ENCODE measurements around the gene ALDH1A1. TPM values are rescaled to one million over a fixed set of nuclear protein-coding genes. Genes with fewer than 3 reads are reported as not detected.

Gene ALDH1A1
- total RNA-seq, 2 experiments from 2014 or later = not detected

DNA sequence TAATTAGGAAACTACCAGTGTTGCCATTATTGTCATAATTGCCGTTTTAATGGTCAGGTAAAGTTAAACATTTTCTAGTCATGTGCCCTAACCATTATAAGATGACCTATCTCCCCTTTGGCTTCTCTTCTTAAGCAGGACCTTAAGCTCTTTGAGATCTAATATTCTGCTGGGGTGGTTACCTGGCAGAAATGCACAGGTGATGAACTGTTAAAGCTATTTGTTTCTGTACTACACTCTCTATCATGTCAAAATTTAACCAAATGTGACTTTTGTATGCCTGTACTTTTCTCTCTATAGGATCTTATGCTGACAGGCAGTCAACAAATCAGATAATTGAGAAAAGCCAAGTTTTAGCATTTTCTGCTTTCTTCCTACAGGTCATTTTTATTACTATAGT lies 23.3 kb downstream of the ALDH1A1 start:
- Mint-ChIP-seq H3K4me3 (no peak overlapping the region), H3K27ac (no peak overlapping the region), H3K9me3 (ENCODE audit: low read depth) (no peaks in the 10 kb centered on the region), H3K27me3 (peaks cover 3% of the 10 kb centered on the region), H3K4me1 (no peaks in the 10 kb centered on the region), H3K36me3 (no peaks in the 10 kb centered on the region)
- DNase-seq (no peak), ATAC-seq (no peak)
- CTCF ChIA-PET = no interaction called here

DNA sequence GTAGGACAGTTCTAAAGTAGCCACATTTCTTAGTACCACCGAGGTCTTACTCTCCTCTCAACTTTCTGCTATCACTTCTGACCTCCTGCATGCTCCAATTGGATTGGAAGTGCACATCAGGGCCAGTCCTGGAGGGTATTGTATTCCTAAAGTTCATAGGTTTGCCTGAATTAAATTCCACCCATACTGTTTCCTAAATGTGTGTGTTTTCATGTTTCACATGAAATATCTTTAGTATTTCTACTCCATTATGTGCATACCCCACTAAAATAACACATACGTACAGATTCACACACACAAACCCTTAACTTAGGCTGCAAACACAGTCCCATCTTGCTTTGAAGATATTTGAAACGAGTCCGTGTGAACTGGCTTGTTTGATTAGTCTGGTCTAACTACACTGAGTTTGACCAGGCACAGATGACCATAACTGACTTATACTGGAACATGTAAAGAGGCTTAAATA lies 24.8 kb downstream of the ALDH1A1 start:
- CTCF ChIA-PET = no interaction called here
- no peak for DNase-seq
- no peak for ATAC-seq
- Mint-ChIP-seq H3K36me3 (no peaks in the 10 kb centered on the region), H3K27me3 (no peaks in the 10 kb centered on the region), H3K4me1 (no peaks in the 10 kb centered on the region), H3K9me3 (ENCODE audit: low read depth) (no peaks in the 10 kb centered on the region), H3K4me3 (no peak overlapping the region), H3K27ac (no peak overlapping the region)

DNA sequence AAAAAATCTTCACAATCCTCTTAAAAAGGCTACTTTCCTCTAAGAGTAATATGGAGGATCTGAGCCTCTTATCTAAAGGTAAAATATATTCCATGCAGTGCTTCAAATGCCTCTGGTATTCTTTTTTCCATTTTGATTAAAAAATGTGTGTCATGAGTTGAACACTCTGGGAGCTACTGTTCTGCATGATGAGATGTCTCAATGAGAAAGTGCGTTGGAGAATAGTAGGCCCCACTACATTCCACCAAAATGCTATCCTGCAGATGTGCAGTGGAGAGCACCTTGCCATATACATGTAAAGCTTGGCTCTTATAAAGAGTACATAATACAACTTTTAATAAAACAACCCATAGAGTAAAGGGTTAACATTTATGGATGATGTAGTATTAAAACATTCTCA lies 26.3 kb downstream of the ALDH1A1 start:
- Mint-ChIP-seq H3K9me3 (ENCODE audit: low read depth) (no peaks in the 10 kb centered on the region), H3K36me3 (no peaks in the 10 kb centered on the region), H3K4me1 (no peaks in the 10 kb centered on the region), H3K27me3 (no peaks in the 10 kb centered on the region), H3K4me3 (no peak overlapping the region), H3K27ac (no peak overlapping the region)
- CTCF ChIA-PET = no interaction called here
- DNase-seq (no peak), ATAC-seq (no peak)

DNA sequence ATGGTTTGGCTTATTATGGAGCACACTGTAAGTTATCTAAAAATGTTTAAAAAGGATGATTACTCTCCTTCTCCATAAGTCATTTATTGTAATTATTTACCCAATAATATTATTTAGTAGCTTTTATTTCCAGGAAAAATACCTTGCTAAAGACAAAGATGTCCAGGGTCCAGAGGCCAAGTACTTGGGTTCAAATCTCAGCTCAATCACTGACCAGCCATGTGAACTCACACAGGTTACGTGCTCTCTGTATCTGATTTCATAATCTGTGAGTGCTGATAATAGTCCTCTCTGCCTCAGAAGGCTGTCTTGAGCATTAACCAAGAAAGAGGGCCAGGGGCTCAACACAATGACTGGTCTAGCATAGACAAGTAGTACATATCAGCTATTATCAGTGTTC lies 27.0 kb downstream of the ALDH1A1 start:
- CTCF ChIA-PET = no interaction called here
- DNase-seq (no peak), ATAC-seq (no peak)
- Mint-ChIP-seq H3K9me3 (ENCODE audit: low read depth) (no peaks in the 10 kb centered on the region), H3K27me3 (no peaks in the 10 kb centered on the region), H3K36me3 (no peaks in the 10 kb centered on the region), H3K4me1 (no peaks in the 10 kb centered on the region), H3K4me3 (no peak overlapping the region), H3K27ac (no peak overlapping the region)

DNA sequence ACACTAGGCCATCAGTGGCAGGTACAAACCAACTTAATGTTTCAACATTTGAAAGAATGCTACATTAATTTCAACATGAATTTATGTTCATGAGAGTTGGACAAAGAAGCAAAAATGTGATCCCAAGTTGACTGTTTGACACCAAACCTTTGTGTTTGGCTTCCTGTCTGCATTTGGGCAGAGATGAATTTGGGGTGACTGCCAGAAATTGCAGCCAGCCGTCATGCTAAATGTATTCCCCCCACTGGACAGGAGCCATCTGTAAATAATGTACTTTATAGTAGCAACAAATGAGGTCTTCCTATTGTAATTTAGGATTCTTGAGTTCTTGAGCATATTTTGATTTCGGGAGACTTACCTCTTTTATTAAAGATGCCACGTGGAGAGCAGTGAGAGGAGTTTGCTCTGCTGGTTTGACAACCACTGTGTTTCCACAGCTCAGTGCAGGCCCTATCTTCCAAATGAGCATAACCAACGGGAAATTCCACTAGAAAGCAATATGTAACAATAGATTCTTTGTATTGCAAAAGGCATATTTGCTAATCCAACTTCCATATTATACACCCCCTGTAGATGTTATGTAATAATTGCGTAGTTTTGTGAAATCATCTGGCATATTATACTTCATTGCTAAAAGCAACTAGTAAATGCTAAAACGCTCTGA lies 27.6 kb downstream of the ALDH1A1 start:
- Mint-ChIP-seq H3K36me3 (no peaks in the 10 kb centered on the region), H3K9me3 (ENCODE audit: low read depth) (no peaks in the 10 kb centered on the region), H3K4me1 (no peaks in the 10 kb centered on the region), H3K4me3 (no peak overlapping the region), H3K27ac (no peak overlapping the region), H3K27me3 (no peaks in the 10 kb centered on the region)
- no peak for ATAC-seq
- CTCF ChIA-PET = no interaction called here
- no peak for DNase-seq

DNA sequence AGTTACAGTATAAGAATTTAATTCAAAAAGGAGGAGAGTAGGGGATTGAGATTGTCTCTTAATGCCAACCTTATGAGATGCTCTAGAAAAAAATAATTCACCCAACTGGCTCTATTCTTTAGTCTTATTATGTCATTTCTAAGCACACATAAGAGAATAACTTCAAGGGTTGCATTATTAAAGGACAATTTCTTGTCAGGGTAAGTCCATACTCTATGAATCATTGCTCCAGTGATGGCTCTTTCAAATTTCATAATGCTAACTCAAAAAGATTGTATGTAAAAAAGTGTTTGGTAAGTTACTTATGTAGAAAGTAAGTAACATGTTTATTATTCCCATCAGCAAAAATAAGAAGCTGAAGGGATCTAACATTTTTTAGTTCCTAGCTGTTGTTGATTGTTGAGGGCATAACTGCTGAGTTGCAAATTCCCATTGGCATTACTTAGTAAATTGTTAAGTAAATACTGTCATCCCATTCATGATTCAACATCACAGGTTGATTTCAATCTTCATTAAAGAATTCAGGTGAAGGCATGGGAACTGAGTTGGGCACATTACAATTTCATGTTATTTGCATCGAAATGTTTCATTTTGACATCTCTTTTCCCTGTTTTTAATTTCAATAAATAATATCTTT lies 28.6 kb downstream of the ALDH1A1 start:
- H3K9me3 Mint-ChIP-seq (ENCODE audit: low read depth) = no peaks in the 10 kb centered on the region

DNA sequence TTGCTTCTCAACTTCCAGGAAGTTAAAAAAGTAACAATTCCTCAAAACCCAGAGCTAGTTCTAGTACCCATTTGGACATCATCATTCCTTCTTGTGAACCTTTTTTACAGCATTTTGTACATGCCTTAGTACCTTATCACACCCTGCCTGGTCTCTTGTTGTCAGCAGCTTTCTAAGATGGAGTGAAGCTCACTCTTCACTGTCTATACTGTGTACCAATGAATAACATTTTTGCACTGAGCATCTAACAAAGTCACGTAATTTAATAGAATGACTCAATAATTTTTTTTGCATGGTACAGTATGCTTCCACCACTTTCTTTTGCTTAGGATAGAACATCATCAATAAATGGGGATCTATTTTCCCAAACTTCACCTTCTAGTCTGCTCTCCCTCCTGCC lies 29.8 kb downstream of the ALDH1A1 start:
- H3K9me3 Mint-ChIP-seq (ENCODE audit: low read depth) = no peaks in the 10 kb centered on the region
- no peaks in the 10 kb centered on the region for H3K4me1 Mint-ChIP-seq
- no peak for ATAC-seq
- no peak for DNase-seq
- H3K27me3 Mint-ChIP-seq = no peaks in the 10 kb centered on the region
- no peak overlapping the region for H3K4me3 Mint-ChIP-seq
- CTCF ChIA-PET = no interaction called here
- H3K27ac Mint-ChIP-seq = no peak overlapping the region
- no peaks in the 10 kb centered on the region for H3K36me3 Mint-ChIP-seq

More for the DNA sequence above, 28.6 kb downstream of the ALDH1A1 start:
- no peak for ATAC-seq
- Mint-ChIP-seq H3K27ac (no peak overlapping the region), H3K27me3 (no peaks in the 10 kb centered on the region), H3K4me1 (no peaks in the 10 kb centered on the region), H3K4me3 (no peak overlapping the region), H3K36me3 (no peaks in the 10 kb centered on the region)
- DNase-seq = no peak
- CTCF ChIA-PET = no interaction called here

DNA sequence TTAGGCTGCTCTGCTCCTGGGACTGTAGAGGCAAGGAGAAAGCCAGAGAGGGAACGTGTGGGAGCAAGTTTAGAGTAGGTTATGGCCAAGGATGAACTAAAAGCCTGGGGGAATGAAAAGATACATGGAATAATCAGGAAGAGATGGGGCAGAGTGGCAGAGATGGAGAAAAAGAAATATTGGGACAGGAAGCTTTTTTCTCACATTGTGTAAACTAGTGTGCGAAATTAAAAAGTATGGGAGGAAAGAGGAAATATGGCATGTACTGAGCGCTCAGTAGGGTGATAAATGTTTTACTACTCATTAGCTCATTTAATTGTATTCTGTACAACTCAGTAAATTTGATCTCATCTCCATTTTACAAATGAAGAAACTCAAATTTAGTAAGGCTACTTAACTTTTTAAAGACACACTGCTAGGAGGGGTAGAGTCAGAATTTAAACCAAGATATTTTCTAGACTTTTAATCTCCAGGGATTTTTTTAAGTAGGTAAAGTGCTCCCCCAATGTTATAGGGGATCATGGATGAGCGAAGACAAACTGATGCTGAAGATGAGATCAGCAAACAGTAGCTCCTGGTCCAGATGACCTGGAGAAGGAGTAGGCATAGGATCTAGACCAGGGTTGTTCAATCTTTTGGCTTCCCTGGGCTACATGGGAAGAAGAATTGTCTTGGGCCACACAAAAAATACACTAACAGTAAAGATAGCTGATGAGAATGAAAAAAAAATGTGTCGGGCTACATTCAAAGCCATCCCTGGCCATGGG lies 30.8 kb downstream of the ALDH1A1 start:
- no peaks in the 10 kb centered on the region for H3K27me3 Mint-ChIP-seq
- H3K36me3 Mint-ChIP-seq = no peaks in the 10 kb centered on the region
- H3K4me1 Mint-ChIP-seq = no peaks in the 10 kb centered on the region
- no peak overlapping the region for H3K4me3 Mint-ChIP-seq
- H3K27ac Mint-ChIP-seq = no peak overlapping the region
- DNase-seq (no peak), ATAC-seq (no peak)
- CTCF ChIA-PET = no interaction called here
- no peaks in the 10 kb centered on the region for H3K9me3 Mint-ChIP-seq (ENCODE audit: low read depth)

DNA sequence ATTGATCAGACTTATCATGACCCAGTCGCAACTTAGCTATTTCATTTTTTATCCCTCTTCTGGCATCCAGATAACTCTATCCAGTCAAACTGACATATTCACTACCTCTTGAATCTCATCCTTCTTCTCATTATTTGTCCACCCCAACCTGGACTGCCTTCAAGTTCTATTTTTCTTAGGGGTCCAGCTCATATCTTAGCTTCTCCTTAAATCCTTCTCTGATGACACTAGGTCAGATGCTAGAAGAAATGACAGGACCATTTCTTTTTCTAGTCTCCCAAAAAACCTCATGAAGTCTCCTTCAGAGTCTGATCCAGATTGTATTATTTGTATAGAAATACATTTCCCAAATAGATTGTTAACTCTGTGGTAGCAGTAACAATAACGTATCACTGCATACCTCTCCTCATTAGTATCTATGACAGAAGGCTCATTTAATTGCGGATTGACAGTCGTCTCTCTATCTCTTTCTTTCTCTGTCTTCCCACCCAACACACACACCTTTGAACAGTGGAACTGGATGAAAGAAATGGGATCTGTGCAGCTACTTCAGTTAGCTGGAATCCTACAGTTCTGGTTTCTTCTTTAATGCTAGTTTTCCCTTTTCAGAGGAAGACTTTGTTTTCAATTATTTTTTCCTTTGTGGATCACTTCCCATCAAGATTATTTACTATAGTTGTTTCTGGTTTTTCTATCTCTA lies 33.5 kb downstream of the ALDH1A1 start:
- H3K27me3 Mint-ChIP-seq = no peaks in the 10 kb centered on the region
- no peaks in the 10 kb centered on the region for H3K9me3 Mint-ChIP-seq (ENCODE audit: low read depth)
- CTCF ChIA-PET = no interaction called here
- H3K36me3 Mint-ChIP-seq = no peaks in the 10 kb centered on the region
- ATAC-seq (no peak), DNase-seq (no peak)
- no peak overlapping the region for H3K27ac Mint-ChIP-seq
- no peak overlapping the region for H3K4me3 Mint-ChIP-seq
- no peaks in the 10 kb centered on the region for H3K4me1 Mint-ChIP-seq

DNA sequence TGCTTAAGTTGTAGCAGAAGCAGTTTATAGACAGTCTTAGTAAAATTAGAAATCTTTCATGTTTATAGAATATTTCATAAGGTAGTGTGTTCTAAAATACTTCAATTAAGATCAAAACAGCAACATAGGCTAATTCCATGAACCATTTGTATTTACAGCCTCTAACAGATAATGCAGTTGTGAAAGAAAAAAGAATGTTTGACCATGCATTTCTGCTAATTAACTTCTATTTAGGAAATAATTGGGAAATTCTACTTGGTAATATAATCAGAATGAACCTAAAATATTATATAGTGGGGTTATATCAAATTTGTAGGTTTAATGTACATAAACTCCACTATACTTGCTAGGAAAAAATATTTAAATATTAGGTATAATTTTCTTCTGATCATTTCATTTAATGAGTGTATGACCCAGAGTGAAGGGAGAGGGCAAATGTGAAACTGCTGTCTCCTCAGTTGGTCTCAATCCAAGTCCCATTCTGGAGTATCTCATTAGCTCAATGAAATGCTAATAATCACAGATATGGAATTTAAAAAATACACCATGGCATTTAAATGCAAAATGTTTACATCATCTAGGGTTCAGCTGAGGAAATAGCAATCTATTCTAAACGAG lies 34.9 kb downstream of the ALDH1A1 start:
- ATAC-seq (no peak), DNase-seq (no peak)
- Mint-ChIP-seq H3K9me3 (ENCODE audit: low read depth) (no peaks in the 10 kb centered on the region), H3K36me3 (no peaks in the 10 kb centered on the region), H3K27ac (no peak overlapping the region), H3K4me3 (no peak overlapping the region), H3K27me3 (no peaks in the 10 kb centered on the region), H3K4me1 (no peaks in the 10 kb centered on the region)
- CTCF ChIA-PET = no interaction called here

DNA sequence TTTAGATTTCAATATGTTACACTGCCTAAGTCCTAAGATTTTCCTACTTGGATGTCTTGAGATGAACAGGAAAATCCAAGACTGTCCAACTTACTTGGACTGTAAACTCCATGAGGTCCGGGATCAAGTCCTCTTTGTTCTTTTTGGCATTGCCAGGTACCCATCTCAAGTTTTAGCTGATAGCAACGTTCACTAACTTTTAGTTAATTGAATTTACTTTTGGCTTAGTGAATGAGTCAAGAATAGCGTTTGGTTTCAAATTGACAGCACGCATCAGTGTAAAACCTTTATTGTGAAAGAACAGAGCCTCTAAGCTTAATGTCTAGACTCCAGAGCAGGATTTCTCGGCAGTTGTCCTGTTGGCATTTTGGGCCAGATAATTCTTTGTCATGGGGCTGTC lies 37.2 kb downstream of the ALDH1A1 start:
- no peaks in the 10 kb centered on the region for H3K9me3 Mint-ChIP-seq (ENCODE audit: low read depth)
- no peaks in the 10 kb centered on the region for H3K27me3 Mint-ChIP-seq
- ATAC-seq (no peak), DNase-seq (no peak)
- CTCF ChIA-PET = no interaction called here
- H3K27ac Mint-ChIP-seq = no peak overlapping the region
- H3K4me1 Mint-ChIP-seq = no peaks in the 10 kb centered on the region
- H3K36me3 Mint-ChIP-seq = no peaks in the 10 kb centered on the region
- no peak overlapping the region for H3K4me3 Mint-ChIP-seq

DNA sequence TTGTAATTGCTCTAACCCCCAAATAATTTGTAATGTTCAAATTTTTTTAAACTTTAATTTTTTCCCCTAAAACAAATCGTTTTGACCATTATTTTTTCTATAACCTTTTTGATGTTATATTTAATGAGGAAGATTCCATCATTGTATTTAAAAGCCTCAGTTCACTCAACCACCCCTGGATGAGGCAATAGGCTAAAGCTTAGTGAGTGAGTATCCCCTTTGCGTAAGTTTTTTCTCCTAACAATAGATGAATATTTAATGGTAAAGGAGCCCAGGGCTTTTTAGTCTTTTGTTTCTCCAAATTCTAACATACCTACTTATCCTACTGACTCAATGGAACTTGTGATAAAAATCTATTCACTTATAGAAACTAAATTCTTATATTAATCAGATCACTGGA lies 38.1 kb downstream of the ALDH1A1 start:
- no peak overlapping the region for H3K27ac Mint-ChIP-seq

DNA sequence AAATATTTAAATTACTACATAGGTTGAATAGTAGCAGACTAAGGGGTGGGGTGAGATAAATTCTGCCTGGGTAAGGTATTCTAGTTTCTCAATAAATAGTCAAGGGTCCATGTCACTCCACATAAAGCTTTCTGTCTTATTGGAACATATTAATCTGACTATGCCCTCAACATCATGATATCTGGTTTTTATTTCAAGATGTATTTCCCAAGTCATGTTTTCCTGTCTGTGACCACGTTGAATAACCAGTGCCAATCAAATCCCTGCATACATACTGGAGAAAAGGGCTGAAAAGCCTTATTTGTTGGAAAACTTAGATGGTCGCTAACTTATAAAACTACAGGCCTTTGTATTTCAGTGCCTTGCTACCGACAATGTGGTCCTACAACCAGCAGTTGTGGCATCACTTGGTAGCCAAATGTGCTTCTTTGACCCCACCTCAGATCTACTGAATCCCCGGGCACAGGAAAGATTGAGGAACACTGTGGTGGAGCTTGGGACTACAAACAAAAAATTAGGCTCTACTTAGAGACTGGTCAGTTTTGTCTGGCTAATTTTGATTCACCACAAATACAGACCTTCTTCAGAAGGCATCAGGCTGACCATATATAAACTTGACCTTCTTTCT lies 39.4 kb downstream of the ALDH1A1 start:
- Mint-ChIP-seq H3K36me3 (no peaks in the 10 kb centered on the region), H3K4me3 (no peak overlapping the region), H3K9me3 (ENCODE audit: low read depth) (no peaks in the 10 kb centered on the region), H3K4me1 (no peaks in the 10 kb centered on the region), H3K27me3 (no peaks in the 10 kb centered on the region), H3K27ac (no peak overlapping the region)
- DNase-seq = no peak
- CTCF ChIA-PET = no interaction called here
- no peak for ATAC-seq

More for the DNA sequence above, 38.1 kb downstream of the ALDH1A1 start:
- Mint-ChIP-seq H3K4me1 (no peaks in the 10 kb centered on the region), H3K27me3 (no peaks in the 10 kb centered on the region), H3K4me3 (no peak overlapping the region), H3K36me3 (no peaks in the 10 kb centered on the region), H3K9me3 (ENCODE audit: low read depth) (no peaks in the 10 kb centered on the region)
- DNase-seq (no peak), ATAC-seq (no peak)
- CTCF ChIA-PET = no interaction called here

Data from activated CD8-positive, alpha-beta memory T cell treated with anti-CD3 and anti-CD28 coated beads, Interleukin-2, amount 10 ng/mL, durations not matched to agents 7 days and 5 days (primary cell).